GM18907 (cell line): ENCODE results near the gene CAMK1.
"Not testable (repeated sequence)": the region's sequence is repeated elsewhere in the genome, so short reads cannot be mapped to it uniquely, and the experiment has no call there.

ENCODE experiments used
- ATAC-seq: cut with Tn5 transposase; IDR thresholded peaks from one replicate; pipeline ENCODE4 v1.9.1; 2021; ENCODE audit warnings: mild to moderate bottlenecking, moderate library complexity; ENCODE audit not compliant: unreplicated experiment

Gene CAMK1

GRCh38 chr3:9776896-9777693 lies 7.3 kb upstream of the CAMK1 start:
- ATAC-seq, result no peak

GRCh38 chr3:9771007-9771406 lies 1.3 kb upstream of the CAMK1 start:
- not testable (repeated sequence) for ATAC-seq

DNA sequence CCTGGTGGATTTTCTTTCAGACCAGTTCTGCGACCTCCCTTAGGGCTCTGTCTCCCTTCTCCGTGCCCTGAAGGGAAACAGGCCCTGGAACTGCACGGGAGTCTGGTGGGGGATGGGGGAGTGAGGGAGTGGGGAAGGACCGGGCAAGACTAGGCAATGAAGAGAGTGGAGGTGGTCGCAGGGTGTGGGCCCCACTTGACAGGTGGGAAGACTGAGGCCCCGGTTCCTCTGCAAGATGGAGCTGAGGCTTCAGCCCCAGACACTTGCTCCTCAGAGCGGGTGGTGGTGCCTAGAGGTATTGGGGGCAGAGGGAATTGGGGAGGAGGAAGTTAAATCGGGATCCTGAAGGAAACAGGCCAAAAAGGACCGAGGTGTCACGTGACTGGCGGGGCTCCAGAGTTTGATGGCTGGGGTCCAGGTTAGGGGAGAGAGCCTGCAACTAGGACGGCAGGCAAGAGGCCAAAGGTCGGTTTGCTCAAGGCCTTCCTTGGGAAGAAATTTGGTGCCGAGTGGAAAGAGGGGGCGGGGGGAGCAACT lies 597 bp upstream of the CAMK1 start:
- no peak for ATAC-seq

DNA sequence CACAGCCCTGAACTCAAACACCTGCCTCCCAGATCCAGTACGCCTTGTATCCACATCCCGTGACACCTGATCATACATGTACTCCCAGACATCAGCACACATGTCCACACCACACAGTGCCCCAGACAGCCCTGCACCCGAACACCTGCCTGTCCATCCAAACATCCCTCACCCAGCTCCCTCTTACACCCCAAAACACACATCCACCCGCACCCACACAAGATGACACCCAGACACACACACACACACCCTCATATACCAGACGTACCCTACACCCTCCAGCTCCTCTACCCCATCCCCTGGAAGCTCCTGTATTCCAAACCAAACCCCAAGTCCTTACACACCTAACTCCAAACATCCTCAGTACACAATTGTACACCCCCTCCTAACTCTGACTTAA lies 735 bp downstream of the CAMK1 start:
- ATAC-seq, result no peak

DNA sequence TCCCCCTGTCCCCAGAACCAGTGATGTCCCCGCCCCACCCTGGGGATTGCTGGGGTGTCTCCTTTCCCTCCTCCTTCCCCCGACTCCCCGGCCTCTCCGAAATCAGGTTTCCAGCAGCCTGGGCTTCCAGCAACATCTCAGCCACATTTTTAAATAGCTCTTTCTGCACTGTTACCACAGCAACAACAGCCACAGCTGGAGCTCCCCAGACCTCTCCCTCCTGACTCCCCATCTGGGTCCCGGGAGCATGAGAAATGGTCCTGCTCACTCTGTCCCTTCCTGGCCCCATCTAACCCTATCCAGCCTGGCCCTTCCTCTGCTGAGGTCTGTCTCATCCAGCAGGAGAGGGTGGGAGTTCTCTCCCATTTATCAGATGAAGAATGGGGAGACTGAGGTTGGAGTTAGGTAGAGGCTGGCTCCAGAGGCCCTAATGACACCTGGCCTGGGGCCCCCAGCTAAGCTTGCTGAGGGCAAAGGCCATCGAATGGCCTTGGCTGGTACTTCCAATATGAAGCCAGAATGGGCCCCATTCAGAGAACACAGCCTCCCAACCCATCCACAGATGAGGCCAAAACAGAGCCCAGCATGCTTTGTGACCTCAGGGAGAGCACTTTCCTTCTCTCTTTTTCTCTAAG lies 1.5 kb downstream of the CAMK1 start:
- ATAC-seq, result no peak

DNA sequence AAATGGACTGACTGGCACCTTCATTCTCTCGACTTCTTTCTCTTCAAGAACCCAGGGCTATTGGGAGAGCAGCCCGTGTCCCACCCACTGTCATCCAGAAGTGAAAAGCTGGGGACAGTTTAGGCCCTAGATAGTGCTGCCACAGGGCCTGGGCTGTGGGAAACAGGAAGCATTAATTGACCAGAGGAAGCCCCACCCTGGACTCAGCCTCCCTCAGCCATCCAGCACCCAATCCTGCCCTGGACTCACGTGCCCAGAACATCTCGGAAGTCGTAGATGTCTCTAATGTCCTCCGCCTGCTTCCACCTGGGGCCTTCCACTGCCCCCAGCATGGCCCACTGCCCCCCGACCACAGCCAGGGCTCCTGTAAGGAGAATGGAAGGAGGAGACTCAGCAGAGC lies 2.3 kb downstream of the CAMK1 start:
- no peak for ATAC-seq

DNA sequence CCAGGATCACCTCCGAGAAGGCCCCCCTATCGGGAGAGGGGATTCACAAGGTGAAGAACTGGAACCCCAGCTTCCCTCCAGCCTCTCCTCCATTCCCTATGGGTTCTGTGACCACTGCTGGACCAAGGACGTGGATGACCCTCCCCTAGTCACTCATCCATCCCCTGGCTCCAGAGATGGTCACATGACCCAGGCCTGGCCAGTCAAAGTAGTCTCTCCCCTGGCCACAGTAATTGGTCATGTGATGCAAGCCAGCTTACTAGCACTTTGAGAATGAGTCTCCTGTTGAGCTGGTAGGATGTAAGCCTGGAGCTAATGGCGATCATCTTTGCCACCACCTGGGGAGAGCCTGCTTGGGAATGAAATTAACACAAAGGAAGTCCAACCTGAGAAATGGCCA lies 3.9 kb downstream of the CAMK1 start:
- no peak for ATAC-seq

DNA sequence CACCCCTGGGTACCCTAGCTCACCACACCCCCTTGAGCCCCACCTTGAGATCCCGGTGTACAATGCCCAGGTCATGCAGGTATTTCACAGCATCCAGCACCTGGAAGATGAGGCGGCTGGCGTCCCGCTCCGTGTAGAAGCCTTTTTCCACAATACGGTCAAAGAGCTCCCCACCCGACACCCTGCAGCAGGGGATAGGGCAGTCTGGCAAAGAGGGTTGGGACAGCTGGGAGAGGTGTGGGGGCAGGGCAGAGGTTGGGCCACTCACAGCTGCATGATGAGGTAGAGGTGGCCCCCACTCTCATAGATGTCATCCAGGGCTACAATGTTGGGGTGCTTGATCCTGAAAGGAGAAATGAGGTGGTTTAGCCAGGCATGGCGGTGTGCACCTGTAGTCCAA lies 6.9 kb downstream of the CAMK1 start:
- no peak for ATAC-seq

DNA sequence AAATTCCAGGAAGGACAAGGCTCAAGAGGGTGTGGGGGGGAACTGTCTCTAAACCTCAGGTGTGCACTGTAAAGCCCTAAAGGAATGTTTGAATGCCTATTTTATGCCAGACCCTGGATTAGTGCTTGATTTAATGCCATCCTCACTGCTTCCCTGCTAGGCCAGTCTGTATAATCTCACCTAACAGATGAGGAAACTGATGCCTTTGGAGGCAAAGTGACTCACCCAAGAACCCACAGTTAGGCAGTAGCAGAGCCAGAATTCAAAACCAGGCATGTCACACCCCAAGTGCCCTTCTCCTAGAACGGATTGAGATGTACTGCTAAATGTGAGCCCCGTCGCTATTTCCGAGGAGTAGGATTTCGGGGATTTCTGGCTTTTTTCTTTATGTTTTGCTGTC lies 7.8 kb downstream of the CAMK1 start:
- ATAC-seq, result no peak

DNA sequence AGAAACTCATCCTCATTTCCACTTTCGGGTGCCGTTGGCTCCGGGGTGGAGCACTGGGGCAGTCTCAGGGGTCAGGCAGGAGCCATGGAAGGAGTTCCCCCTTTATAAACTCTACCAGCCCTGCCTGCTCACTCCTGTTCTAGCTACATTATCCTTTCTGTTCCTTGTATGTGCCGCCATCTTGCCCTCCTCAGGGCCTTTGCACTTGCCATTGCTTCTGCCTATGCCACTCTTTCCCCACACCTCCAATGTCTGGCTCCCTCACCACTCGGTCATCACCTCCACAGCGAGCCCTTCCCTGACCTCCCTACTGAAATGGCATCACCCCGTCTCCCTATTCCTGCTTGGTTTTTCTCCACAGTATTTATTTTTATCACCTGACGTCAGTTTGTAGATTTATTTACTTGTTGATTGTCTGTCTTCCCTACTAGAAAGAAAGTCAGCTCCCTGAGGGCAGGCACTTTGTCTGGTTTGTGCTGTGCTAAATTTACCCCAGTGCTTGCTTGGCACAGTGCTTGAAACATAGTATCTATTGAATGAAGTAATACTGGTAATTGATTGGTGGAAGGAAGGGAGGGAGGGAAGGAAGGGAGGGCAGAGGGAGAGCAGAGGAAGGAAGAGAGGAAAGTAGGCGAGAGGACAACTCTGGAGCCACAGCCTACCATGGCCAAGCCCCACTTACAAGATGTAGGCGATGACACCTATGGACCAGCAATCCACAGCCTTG lies 8.8 kb downstream of the CAMK1 start:
- no peak for ATAC-seq

- no peak for ATAC-seq
Measured at GRCh38 chr3:9757427-9757826, 12.3 kb downstream of the CAMK1 start.

- ATAC-seq, result no peak
Measured at GRCh38 chr3:9754678-9755077, 15.1 kb downstream of the CAMK1 start.

DNA sequence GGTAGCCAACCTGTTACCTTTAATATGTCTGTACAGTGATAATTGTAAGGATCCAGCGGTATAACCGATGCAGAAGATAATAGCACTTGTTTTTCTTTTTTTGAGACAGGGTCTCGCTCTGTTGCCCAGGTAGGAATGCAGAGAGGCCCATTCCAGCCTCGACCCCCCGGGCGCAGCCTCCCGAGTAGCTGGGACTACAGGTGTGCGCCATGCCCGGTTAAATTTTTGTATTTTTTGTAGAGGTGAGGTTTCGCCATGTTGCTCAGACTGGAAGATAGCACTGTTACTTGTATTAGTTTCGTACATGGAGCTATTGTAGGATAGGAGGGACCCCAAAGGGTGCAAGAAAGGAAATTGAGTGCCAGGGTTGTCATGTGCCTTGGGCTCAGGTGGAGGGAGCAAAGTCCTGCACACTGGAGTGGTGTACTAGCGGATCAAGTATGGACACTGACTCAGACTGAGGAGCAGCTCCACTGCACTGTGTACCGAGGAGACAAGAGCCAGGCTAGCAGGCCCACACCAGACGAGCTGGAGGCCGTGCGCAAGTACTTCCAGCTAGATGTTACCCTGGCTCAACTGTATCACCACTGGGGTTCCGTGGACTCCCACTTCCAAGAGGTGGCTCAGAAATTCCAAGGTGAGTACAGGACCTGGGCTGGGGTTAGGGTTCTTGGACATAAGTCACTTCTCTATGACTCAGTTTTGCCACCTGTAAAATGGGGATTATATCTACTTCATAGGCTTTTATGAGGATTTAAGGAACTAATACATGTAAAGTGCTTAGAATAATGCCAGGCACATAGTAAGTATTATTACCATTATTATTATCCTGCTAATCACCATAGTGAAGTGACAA lies 19.0 kb downstream of the CAMK1 start:
- no peak for ATAC-seq

- ATAC-seq, result peak; percentile 89
Measured at GRCh38 chr3:9749645-9750555, 19.8 kb downstream of the CAMK1 start, which contains the start of gene OGG1. OGG1 (plus strand) TSS chr3:9749952; CDS start chr3:9750287, 335 bp downstream.

- no peak for ATAC-seq
Measured at GRCh38 chr3:9749296-9749644, 20.5 kb downstream of the CAMK1 start.

DNA sequence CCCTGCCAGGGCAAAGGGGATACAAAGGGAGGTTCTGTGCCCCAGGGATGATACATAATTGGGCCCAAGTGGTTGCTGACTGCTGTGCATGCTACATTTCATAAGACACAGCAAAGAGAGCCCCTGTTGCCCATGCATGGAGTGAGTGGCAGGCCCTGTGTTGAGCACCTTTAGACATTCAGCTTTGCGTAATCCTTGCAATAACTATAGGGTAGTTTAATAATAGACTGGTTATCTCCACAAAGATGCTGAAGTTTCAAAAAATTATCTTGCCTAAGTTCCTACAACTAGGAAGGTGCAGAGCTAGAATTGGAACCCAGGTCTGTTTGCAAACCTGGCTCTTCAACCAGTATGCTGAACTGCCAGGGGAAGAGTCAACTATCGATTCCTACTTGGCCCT lies 21.7 kb downstream of the CAMK1 start:
- ATAC-seq, result no peak

DNA sequence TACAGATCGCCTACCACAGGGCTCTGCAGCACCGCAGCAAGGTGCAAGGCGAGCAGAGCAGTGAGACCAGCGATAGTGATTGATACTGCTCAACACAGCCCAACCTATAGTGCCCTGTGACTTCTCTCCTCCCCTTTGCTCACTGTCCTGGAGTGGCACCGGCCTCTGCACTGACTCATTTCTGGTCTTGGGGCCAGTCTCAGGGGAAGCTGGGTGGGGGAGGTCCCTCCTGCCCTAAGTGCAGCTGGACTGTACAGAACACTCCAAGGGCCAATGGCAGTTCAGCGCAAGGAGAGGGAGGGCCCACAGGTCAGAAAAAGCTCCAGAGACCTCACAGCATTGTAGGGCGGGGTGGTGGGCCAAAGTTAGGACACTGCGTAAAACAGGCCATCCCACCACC lies 22.5 kb downstream of the CAMK1 start:
- ATAC-seq, result no peak

GRCh38 chr3:9746330-9746729 lies 23.4 kb downstream of the CAMK1 start:
- no peak for ATAC-seq

GRCh38 chr3:9745521-9745920 lies 24.2 kb downstream of the CAMK1 start:
- ATAC-seq, result no peak

GRCh38 chr3:9744162-9744561 lies 25.6 kb downstream of the CAMK1 start:
- ATAC-seq, result no peak
